ENCODE measurements around the gene MIA2.

- TF ChIP-seq CTCF (IDR thresholded peaks at IDR 0.05) (no peak), POLR2A (IDR thresholded peaks at IDR 0.05) (no peak)
Observed at GRCh38 chr14:39217214-39217879, 16.4 kb upstream of the MIA2 start.

Measured in body of pancreas (tissue), 4 donors.